Measurements from ENCODE around the gene LAIR1. TPM values are rescaled to one million over a fixed set of nuclear protein-coding genes. Genes with fewer than 3 reads are reported as not detected.

LAIR1 gene, protein sequence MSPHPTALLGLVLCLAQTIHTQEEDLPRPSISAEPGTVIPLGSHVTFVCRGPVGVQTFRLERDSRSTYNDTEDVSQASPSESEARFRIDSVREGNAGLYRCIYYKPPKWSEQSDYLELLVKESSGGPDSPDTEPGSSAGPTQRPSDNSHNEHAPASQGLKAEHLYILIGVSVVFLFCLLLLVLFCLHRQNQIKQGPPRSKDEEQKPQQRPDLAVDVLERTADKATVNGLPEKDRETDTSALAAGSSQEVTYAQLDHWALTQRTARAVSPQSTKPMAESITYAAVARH
- 59.1 TPM for polyA plus RNA-seq

DNA sequence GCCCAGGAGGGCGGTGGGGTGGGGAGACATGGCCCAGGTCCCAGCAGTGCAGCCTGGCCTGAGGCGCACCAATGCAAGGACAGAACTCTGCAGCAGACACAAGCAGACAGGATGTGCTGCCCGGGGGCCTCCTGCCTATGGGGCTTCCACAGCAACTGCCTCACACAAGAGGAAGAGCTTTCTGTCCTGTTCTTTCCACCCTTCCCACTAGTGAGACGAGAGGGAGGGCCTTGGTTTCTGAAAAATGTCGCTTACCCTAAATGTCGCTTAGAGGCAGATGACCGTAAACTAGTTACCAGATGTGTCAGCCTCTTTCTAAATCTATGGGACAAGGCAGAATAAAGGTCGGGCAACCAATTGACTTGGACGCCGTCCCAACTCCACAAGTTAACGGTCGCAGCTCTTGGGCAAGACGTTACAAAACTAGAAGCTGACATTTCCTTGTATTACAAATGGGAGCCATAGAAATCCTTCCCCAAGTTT lies at the start of gene LAIR1:
TSS of gene LAIR1 (minus strand) at position 157 of the 483 bp plus-strand sequence. CDS start at position 30, 127 bp downstream.
- Mint-ChIP-seq H3K27ac (peak within 1 kb of the TSS; percentile 74 to 86 (median 76)), H3K4me3 (peak within 1 kb of the TSS; percentile 82 to 93 (median 88)), H3K9me3 (no peaks in the 10 kb centered on the region), H3K36me3 (peaks cover 4% of the 10 kb centered on the region), H3K27me3 (peaks cover 4% of the 10 kb centered on the region), H3K4me1 (peaks cover 36 to 48% (median 37%) of the 10 kb centered on the region in 3 donors)

DNA sequence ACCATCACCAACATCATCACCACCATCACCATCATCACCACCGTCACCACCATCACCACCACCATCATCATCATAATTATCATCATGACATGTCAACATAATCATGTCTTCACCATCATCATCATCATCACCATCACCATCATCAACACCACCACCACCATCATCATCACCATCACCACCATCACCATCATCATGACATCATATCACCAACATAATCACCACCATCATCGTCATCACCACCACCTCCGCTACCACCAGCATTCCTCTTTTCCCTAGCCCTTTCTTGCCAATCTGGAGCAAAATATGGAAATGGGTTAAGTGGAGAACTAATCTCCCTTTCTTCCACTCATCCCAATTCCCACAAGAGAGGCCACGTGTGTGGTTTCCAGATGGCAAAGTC lies 49.4 kb upstream of the LAIR1 start:
- H3K27ac Mint-ChIP-seq: no peak overlapping the region
- H3K27me3 Mint-ChIP-seq: peaks cover 22% of the 10 kb centered on the region
- peaks cover 0 to 13% (median 9%) of the 10 kb centered on the region in 3 donors for H3K4me1 Mint-ChIP-seq

DNA sequence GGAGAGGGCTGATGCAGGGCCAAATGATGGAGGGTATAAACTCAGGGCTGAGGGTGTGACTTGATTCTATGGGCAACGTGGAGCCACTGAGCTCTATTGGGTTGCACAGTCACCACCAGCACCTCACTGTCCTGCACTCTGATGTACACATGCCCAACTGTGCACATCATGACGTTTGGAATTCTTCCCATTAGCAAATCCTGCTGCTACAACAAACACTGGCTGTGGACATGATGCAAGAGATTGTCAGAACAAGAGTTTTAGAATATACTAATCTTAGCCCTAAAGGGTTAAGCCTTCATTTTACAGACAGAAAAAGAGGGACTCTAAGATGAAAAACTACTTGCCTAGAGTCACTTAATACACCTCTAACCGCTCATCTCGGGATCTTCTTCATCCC lies 48.1 kb upstream of the LAIR1 start:
- Mint-ChIP-seq H3K4me1 (peaks cover 2 to 7% (median 5%) of the 10 kb centered on the region in 3 donors), H3K27ac (no peak overlapping the region), H3K9me3 (peaks cover 0 to 3% (median 2%) of the 10 kb centered on the region in 3 donors), H3K4me3 (no peak overlapping the region), H3K36me3 (no peaks in the 10 kb centered on the region), H3K27me3 (peaks cover 18% of the 10 kb centered on the region)

More for the DNA sequence above, 49.4 kb upstream of the LAIR1 start:
- no peaks in the 10 kb centered on the region for H3K36me3 Mint-ChIP-seq
- H3K4me3 Mint-ChIP-seq: no peak overlapping the region
- H3K9me3 Mint-ChIP-seq: peaks cover 0 to 3% (median 2%) of the 10 kb centered on the region in 3 donors

DNA sequence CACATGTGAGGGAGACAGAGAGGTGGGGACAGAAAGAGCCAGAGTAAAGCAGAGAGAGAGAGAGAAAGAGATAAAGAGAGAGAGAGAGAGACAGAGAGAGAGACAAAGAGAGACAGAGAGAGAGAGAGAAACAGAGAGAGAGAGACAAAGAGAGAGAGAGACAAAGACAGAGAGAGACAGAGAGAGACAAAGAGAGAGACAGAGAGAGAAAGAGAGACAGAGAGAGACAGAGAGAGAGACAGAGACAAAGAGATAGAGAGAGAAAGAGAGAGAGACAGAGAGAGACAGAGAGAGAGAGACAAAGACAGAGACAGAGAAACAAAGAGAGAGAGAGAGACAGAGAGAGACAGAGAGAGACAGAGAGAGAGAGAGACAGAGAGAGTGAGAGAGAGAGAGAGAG lies 46.3 kb upstream of the LAIR1 start:
- Mint-ChIP-seq H3K9me3 (peaks cover 0 to 3% (median 2%) of the 10 kb centered on the region in 3 donors), H3K27ac (no peak overlapping the region), H3K4me3 (peak overlapping the region in 1 of 4 donors; percentile 68), H3K4me1 (peaks cover 0 to 4% (median 0%) of the 10 kb centered on the region in 3 donors), H3K27me3 (peaks cover 11% of the 10 kb centered on the region), H3K36me3 (no peaks in the 10 kb centered on the region)

DNA sequence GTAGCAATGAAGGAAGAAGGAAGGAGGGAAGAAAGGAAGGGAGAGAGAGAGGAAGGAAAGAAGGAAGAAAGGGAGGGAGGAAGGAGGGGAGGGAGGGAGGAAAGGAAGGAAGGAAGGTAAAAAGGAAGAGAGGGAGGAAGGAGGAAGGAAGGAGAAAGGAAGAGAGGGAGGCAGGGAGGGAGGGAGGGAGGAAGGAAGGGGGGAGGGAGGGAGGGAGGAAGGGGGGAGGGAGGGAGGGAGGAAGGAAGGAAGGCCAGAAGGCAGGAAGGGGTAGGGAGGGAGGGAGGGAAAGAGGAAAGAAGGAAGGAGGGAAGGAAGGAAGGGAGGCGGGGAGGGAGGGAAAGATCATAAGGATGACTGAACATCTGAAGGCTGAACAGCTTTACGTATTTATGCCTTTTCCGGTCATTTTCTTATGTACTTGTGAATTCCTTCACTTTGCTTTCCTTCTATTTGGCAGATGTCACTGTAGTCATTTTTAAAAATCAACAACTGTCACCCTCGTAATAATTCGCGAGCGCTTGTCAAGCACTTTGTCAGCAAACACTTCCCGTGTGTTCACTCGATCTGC lies 43.8 kb upstream of the LAIR1 start:
- peaks cover 0 to 4% (median 0%) of the 10 kb centered on the region in 3 donors for H3K4me1 Mint-ChIP-seq
- H3K9me3 Mint-ChIP-seq: no peaks in the 10 kb centered on the region
- peaks cover 1% of the 10 kb centered on the region for H3K27me3 Mint-ChIP-seq
- peak overlapping the region in 1 of 3 donors; percentile 94 for H3K27ac Mint-ChIP-seq
- H3K4me3 Mint-ChIP-seq: no peak overlapping the region
- H3K36me3 Mint-ChIP-seq: no peaks in the 10 kb centered on the region

DNA sequence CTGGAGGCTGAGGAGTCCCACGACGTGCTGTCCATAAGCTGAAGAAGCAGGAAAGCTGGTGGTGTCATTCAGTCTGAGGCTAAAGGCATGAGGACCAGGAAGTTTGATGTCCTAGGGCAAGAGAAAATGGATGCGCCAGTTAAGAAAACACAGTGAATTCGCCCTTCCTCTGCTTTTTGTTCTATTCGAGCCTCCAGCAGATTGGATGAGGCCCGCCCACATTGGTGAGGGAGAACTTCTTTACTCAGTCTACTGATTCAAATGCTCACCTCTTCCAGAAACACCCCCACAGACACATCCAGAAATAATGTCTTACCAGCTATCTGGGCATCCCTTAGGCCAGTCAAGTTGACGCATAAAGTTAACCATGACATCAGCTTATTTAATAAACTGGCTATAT lies 43.0 kb upstream of the LAIR1 start:
- Mint-ChIP-seq H3K36me3 (no peaks in the 10 kb centered on the region), H3K27me3 (no peaks in the 10 kb centered on the region), H3K4me3 (no peak overlapping the region), H3K27ac (peak overlapping the region in 2 of 3 donors; percentile 16 to 94), H3K9me3 (no peaks in the 10 kb centered on the region), H3K4me1 (peaks cover 0 to 4% (median 0%) of the 10 kb centered on the region in 3 donors)

DNA sequence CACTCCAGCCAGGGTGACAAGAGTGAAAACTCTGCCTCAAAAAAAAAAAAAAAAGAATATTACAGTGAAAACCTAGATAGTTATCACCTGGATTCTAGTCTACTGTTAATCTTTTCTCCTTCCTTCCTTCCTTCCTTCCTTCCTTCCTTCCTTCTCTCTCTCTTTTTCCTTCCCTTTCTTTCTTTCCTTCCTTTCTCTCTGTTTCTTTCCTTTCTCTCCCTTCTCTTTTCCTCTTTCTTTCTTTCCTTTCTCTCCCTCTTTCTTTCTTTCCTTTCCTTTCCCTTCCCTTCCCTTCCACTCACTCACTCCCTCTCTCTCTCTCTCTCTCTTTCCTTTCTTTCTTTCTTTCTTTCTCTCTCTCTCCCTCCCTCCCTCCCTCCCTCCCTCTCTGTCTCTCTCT lies 40.9 kb upstream of the LAIR1 start:
- Mint-ChIP-seq H3K4me1 (peaks cover 0 to 4% (median 0%) of the 10 kb centered on the region in 3 donors), H3K36me3 (no peaks in the 10 kb centered on the region), H3K9me3 (no peaks in the 10 kb centered on the region), H3K4me3 (no peak overlapping the region), H3K27me3 (no peaks in the 10 kb centered on the region), H3K27ac (no peak overlapping the region)

DNA sequence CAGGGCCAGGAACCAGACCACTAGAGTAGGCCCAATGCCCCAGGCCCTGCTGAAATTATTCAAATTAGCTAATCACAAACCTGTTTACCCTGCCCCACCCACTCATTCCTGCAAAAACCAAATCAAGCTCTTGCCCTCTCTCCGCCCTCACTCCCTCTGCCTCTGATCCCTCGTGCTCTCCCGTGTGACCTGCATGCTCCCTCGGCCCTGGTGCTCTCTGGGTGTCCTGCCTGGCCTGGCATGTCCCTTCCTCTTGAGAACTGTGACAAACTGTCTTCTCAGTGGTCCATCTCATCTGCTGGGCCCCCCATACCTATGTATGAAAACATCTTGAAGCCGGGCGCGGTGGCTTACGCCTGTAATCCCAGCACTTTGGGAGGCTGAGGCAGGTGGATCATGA lies 38.3 kb upstream of the LAIR1 start:
- peak overlapping the region in 1 of 3 donors; percentile 63 for H3K27ac Mint-ChIP-seq
- no peaks in the 10 kb centered on the region for H3K27me3 Mint-ChIP-seq
- H3K36me3 Mint-ChIP-seq: no peaks in the 10 kb centered on the region

DNA sequence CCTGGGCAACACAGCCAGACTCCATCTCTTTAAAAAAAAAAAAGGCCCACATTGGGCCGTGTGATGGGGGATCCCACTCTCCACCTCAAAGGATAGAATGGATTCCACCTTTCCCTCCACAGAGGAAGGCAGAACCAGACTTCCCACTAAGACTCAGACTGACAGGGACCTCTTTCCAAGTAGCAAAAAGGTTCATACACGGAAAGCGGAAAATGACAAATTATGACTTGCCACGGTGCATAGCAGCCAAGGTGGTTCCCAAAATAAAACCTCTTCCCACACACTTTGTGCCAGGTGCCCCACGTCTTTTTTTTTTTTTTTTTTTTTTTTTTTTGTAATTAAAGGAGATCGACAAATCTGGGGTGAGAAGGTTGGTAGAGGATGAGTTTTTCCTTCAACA lies 36.2 kb upstream of the LAIR1 start:
- Mint-ChIP-seq H3K27me3 (no peaks in the 10 kb centered on the region), H3K36me3 (peaks cover 2% of the 10 kb centered on the region), H3K4me1 (no peaks in the 10 kb centered on the region), H3K27ac (no peak overlapping the region), H3K4me3 (no peak overlapping the region), H3K9me3 (no peaks in the 10 kb centered on the region)

More for the DNA sequence above, 38.3 kb upstream of the LAIR1 start:
- H3K4me1 Mint-ChIP-seq: peaks cover 0 to 4% (median 0%) of the 10 kb centered on the region in 3 donors
- H3K4me3 Mint-ChIP-seq: no peak overlapping the region
- H3K9me3 Mint-ChIP-seq: no peaks in the 10 kb centered on the region

DNA sequence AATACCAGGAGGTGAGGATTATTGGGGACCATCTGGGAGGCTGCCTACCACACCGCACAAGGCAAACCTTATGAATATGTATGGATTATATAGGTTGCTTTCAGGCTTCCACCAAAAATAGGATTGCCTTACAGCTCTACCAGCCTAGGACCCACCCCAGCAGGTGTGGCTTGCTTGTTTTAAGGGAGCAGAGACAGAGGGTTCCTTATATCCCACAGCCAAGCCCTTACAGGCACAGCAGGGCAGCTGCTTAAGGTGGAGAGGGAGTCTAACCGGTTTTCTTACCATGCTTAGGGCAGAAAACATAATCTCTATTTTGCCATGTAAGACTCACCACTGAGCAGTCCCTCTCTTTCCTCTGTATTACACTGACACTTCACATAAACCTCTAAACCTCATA lies 34.5 kb upstream of the LAIR1 start:
- H3K4me3 Mint-ChIP-seq: no peak overlapping the region
- peaks cover 2% of the 10 kb centered on the region for H3K36me3 Mint-ChIP-seq
- H3K27ac Mint-ChIP-seq: no peak overlapping the region
- H3K9me3 Mint-ChIP-seq: no peaks in the 10 kb centered on the region
- H3K4me1 Mint-ChIP-seq: peaks cover 0 to 2% (median under 1%) of the 10 kb centered on the region in 3 donors
- H3K27me3 Mint-ChIP-seq: peaks cover 4% of the 10 kb centered on the region

DNA sequence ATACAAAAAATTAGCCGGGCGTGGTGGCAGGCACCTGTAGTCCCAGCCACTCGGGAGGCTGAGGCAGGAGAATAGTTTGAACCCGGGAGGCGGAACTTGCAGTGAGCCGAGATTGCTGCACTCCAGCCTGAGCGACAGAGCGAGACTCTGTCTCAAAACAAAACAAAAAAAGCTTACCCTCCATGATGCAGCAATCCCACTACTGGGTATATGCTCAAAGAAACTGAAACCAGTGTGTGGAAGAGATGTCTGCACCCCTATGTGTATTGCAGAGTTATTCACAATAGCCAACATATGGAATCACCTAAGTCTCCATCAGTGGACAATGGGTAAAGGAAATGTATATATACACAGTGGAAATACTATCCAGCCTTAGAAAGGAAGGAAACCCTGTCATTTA lies 31.0 kb upstream of the LAIR1 start:
- no peak overlapping the region for H3K4me3 Mint-ChIP-seq
- H3K27me3 Mint-ChIP-seq: peaks cover 14% of the 10 kb centered on the region
- peaks cover 2% of the 10 kb centered on the region for H3K36me3 Mint-ChIP-seq
- H3K9me3 Mint-ChIP-seq: no peaks in the 10 kb centered on the region
- H3K4me1 Mint-ChIP-seq: peaks cover 6 to 10% (median 7%) of the 10 kb centered on the region in 3 donors
- H3K27ac Mint-ChIP-seq: no peak overlapping the region

DNA sequence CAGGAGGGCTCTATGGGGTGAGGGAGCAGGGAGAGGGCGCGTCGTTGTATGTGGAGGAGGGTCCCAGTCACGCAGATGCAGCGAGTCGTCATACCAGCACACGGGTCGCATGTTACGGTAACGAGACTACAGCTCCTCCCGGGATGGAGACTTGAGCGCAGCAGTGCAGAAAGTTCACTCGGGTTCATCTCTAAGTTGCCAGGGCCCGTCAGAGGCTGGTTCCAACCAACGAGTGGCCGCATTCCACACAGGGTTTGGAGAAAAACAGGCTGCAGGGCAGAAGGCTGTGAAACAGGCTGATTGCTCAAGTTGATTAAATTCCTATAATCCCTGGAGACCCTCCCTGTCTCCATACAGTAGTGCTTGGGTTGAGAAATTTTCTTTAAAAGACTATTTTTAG lies 28.6 kb upstream of the LAIR1 start:
- peak overlapping the region in 1 of 3 donors; percentile 13 for H3K27ac Mint-ChIP-seq
- H3K9me3 Mint-ChIP-seq: no peaks in the 10 kb centered on the region
- peaks cover 18% of the 10 kb centered on the region for H3K27me3 Mint-ChIP-seq
- H3K36me3 Mint-ChIP-seq: peaks cover 2% of the 10 kb centered on the region
- H3K4me3 Mint-ChIP-seq: peak overlapping the region in 1 of 4 donors; percentile 54
- peaks cover 16 to 27% (median 26%) of the 10 kb centered on the region in 3 donors for H3K4me1 Mint-ChIP-seq

DNA sequence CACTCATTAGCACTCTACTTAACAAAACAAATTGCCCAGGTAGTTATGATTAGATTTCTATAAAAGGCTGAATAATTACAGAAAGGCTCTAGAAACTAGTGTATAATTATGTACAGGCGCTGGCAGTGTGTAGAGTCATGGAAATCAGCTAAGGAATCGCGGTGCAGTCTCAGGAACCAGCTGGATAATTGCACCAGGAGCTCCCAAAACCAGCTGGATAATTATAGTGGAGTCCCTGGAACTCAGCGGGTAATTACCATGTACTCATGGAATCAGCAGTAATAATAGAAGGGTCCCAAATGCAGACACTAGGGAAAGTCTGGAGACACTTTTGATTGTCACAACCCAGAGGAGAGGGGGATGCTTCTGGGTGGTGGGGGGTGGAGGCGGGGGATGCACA lies 27.4 kb upstream of the LAIR1 start:
- Mint-ChIP-seq H3K27me3 (peaks cover 18% of the 10 kb centered on the region), H3K4me1 (peaks cover 29 to 36% (median 30%) of the 10 kb centered on the region in 3 donors), H3K36me3 (peaks cover 2% of the 10 kb centered on the region), H3K4me3 (no peak overlapping the region), H3K27ac (peak overlapping the region in 1 of 3 donors; percentile 74), H3K9me3 (no peaks in the 10 kb centered on the region)

DNA sequence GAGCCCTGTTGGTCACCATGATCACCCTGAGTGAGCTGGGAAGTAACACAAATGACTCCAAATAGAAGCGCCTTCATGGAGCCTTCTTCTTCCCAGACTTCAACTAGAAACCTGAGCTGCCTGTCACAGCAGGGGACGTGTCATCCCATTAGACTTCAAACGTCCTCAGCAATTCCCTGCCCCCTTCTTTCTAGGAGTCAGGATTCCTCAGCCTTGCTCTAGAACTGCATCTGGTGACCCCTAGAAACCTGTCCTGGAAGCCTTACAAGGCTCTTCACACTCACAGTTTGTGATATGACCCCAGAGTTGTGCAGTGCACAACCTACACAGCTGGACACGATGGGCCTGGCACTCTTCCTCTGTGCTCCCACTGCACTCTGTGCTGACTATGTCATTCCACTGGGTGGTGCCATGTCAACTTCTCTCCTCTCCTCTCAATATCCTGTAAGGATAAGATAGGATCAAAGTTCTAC lies 26.9 kb upstream of the LAIR1 start:
- Mint-ChIP-seq H3K4me1 (peaks cover 29 to 36% (median 30%) of the 10 kb centered on the region in 3 donors), H3K9me3 (no peaks in the 10 kb centered on the region), H3K27ac (peak overlapping the region in 1 of 3 donors; percentile 74), H3K36me3 (peaks cover 1% of the 10 kb centered on the region), H3K27me3 (peaks cover 18% of the 10 kb centered on the region), H3K4me3 (no peak overlapping the region)

DNA sequence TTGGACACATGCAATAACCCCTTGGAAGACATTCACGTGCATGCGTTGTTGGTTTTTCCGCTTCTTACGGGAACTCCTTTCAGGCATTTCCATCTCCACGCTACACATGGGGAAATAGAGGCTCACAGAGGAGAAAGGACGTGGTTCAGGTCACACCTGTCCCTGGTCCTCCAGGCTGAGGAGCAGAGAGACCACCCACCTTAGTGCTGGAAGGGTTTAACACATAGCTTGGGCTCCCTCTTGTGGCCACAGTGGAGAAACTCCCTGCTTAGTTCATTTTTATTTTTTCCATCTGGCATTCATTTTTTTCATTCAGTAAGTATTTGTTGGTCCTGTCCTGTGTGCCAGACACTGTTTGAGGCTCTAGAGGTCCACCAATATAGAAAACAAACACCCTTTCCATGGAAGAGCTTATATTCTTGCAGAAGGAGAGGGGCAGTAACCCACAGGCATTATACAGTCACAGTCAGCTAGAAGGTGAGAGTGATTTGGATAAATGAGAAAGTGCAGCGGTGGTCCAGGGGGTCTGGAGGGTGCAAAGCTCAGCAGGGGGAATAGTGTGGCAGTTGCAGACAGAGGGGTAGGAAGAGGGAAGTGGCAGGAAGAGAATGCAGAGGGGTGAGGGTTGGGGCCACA lies 26.3 kb upstream of the LAIR1 start:
- no peaks in the 10 kb centered on the region for H3K36me3 Mint-ChIP-seq
- peaks cover 18% of the 10 kb centered on the region for H3K27me3 Mint-ChIP-seq
- H3K4me1 Mint-ChIP-seq: peaks cover 29 to 36% (median 31%) of the 10 kb centered on the region in 3 donors
- no peaks in the 10 kb centered on the region for H3K9me3 Mint-ChIP-seq
- peak overlapping the region; percentile 46 to 79 (median 59) for H3K27ac Mint-ChIP-seq
- peak overlapping the region; percentile 42 to 89 (median 74) for H3K4me3 Mint-ChIP-seq
